Gastroesophageal sphincter (tissue), 3 donors: ENCODE measurements around the gene TTLL7.

ENCODE experiments used
- CTCF ChIP-seq, 4 experiments: fragments of 200-600 bp in 2 of 4; fragments of 450-650 bp in 2 of 4; sonication (generic) in 1 of 4; IDR thresholded peaks; one replicate each; pipeline ENCODE4 v1.5.1; 2017 to 2019; ENCODE audit warnings: antibody characterized with exemption in 4 of 4, mild to moderate bottlenecking in 2 of 4, moderate library complexity in 2 of 4
- EP300 ChIP-seq: sonication (generic); formaldehyde crosslinking; IDR thresholded peaks from one replicate; pipeline ENCODE4 v1.6.1; 2017; ENCODE audit warnings: antibody characterized with exemption, mild to moderate bottlenecking
- POLR2AphosphoS5 ChIP-seq: sonication (generic); formaldehyde crosslinking; IDR thresholded peaks from one replicate; pipeline ENCODE4 v1.6.1; 2017; ENCODE audit warnings: antibody characterized with exemption

- TF ChIP-seq CTCF (IDR thresholded peaks at IDR 0.05), result no peak
- no peak for TF ChIP-seq EP300
- no peak for TF ChIP-seq POLR2AphosphoS5
Measured at GRCh38 chr1:83844546-83844945, 154.4 kb downstream of the TTLL7 start.
